PC-9 (cell line): ENCODE results near the gene CNTF.

ENCODE experiments used
- EZH2 ChIP-seq: fragments of 200-600 bp; sonication (generic); IDR thresholded peaks from 2 replicates; pipeline ENCODE4 v1.8.0; 2017; ENCODE audit warnings: antibody characterized with exemption, low read depth
- TF ChIP-seq, protein P1 (sequence below): fragments of 200-600 bp; sonication (generic); conservative IDR thresholded peaks from 2 replicates; pipeline ENCODE4 v1.6.1; 2017; ENCODE audit warnings: mixed run types, antibody characterized with exemption, mild to moderate bottlenecking, moderate library complexity

DNA sequence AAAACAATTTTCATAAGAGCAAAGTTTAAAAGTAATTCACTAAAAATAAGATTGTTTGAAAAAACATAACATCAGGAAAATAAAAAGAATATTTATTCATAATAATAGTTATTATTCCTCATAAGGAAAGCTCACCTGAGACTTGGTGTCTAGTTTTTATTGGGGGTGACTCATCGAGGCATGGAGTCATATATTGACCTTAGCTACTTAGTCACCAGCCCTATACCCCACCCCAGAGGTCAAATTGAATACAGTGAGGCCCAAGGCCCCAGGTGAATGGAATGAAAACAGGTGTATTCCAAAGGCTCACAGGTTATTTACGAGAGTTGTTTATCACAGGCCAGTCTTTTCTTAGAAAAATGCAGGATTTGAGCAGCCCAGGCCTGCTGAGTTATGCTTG lies 36.9 kb downstream of the CNTF start:
- TF ChIP-seq EZH2, result no peak
- TF ChIP-seq, protein P1, sequence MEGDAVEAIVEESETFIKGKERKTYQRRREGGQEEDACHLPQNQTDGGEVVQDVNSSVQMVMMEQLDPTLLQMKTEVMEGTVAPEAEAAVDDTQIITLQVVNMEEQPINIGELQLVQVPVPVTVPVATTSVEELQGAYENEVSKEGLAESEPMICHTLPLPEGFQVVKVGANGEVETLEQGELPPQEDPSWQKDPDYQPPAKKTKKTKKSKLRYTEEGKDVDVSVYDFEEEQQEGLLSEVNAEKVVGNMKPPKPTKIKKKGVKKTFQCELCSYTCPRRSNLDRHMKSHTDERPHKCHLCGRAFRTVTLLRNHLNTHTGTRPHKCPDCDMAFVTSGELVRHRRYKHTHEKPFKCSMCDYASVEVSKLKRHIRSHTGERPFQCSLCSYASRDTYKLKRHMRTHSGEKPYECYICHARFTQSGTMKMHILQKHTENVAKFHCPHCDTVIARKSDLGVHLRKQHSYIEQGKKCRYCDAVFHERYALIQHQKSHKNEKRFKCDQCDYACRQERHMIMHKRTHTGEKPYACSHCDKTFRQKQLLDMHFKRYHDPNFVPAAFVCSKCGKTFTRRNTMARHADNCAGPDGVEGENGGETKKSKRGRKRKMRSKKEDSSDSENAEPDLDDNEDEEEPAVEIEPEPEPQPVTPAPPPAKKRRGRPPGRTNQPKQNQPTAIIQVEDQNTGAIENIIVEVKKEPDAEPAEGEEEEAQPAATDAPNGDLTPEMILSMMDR, result no peak
